ENCODE results near the gene SASS6.

DNA sequence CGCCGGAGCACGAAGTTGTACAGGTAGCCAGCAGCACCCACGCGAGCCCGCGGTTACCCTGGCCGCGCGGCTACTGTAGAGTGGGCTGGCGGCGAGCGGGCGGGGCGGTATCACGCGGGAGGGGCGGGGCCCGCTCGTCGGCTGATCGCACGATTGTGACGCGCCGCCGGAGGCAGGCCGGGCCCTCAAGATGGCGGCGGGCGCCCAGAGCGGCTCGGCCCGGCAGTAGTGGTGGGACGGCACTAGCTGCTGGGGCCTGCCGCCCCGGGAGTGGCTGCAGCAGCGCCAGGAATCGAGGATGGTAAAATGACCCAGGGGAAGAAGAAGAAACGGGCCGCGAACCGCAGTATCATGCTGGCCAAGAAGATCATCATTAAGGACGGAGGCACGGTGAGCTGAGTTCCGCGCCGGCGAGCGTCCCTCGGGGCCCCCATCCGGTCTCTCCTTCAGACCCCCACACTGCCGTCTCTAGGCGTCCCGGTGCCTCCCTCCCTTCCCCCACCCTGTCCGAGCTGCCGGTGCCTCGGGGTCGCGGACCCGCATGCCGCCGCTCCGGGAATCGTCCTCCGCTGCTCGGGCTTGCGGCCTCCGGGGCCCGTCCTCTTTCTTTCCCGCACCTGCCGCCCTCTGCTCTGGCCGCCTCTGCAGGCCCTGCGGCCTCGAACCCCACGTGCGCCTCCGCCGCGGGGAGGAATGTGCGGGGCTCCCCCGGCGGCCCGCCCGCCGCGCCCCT lies 94.6 kb downstream of the SASS6 start:
- TF ChIP-seq, protein P1, sequence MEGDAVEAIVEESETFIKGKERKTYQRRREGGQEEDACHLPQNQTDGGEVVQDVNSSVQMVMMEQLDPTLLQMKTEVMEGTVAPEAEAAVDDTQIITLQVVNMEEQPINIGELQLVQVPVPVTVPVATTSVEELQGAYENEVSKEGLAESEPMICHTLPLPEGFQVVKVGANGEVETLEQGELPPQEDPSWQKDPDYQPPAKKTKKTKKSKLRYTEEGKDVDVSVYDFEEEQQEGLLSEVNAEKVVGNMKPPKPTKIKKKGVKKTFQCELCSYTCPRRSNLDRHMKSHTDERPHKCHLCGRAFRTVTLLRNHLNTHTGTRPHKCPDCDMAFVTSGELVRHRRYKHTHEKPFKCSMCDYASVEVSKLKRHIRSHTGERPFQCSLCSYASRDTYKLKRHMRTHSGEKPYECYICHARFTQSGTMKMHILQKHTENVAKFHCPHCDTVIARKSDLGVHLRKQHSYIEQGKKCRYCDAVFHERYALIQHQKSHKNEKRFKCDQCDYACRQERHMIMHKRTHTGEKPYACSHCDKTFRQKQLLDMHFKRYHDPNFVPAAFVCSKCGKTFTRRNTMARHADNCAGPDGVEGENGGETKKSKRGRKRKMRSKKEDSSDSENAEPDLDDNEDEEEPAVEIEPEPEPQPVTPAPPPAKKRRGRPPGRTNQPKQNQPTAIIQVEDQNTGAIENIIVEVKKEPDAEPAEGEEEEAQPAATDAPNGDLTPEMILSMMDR (IDR thresholded peaks at IDR 0.05 in 2 of 3, conservative IDR thresholded peaks at IDR 0.05 in 1 of 3; ENCODE audit: control insufficient read depth in 2 of 3, extremely low read depth in 1 of 3, insufficient read depth in 1 of 3, low read depth in 3 of 3, low read length in 3 of 3): no peak
- TF ChIP-seq RCOR1 (conservative IDR thresholded peaks at IDR 0.05; ENCODE audit: low read depth, low read length): 0 out of 2 replicates have a peak, but pooled peaks have one; percentile 69
- no peak for TF ChIP-seq ZNF274 (IDR thresholded peaks at IDR 0.05; ENCODE audit: insufficient read depth, insufficient read length)
- peak; percentile 99 for TF ChIP-seq POLR2A (IDR thresholded peaks at IDR 0.05; ENCODE audit: low read depth, low read length)
- TF ChIP-seq ZSCAN29 (IDR thresholded peaks at IDR 0.05): no peak
- no peak for TF ChIP-seq EZH2 (IDR thresholded peaks at IDR 0.05; ENCODE audit: borderline replicate concordance, control insufficient read depth, low read depth, low read length)
- TF ChIP-seq ZNF687 (IDR thresholded peaks at IDR 0.05): peak; percentile 63
- TF ChIP-seq FOXK2 (IDR thresholded peaks at IDR 0.05): no peak
- peak; percentile 93 for TF ChIP-seq CREB1 (IDR thresholded peaks at IDR 0.05; ENCODE audit: low read depth)
- peak; percentile 87 to 95 for TF ChIP-seq BHLHE40 (IDR thresholded peaks at IDR 0.05; ENCODE audit: borderline replicate concordance in 1 of 2, low read depth in 2 of 2, low read length in 1 of 2)
- TF ChIP-seq HDGF (IDR thresholded peaks at IDR 0.05): no peak; the same call in 1 of the 2 replicates
- TF ChIP-seq MEF2A (IDR thresholded peaks at IDR 0.05; ENCODE audit: insufficient read depth, low read depth, low read length): 0 out of 2 replicates have a peak, but pooled peaks have one; percentile 23

Measured in GM12878 (cell line).